Ecto neural progenitor cell (in vitro differentiated cells): ENCODE measurements around the gene HEATR5A.

Experiments
- DNase-seq: peaks from one replicate; pipeline ENCODE4 v3.0.0-alpha.2; 2018; ENCODE audit warnings: low spot score

The HEATR5A gene

GRCh38 chr14:31425905-31426304 lies 5.6 kb upstream of the HEATR5A start:
- DNase-seq: no peak

- DNase-seq: no peak
These were observed 850 bp upstream of the HEATR5A start for GRCh38 chr14:31421200-31421599.

GRCh38 chr14:31419967-31420318 lies 407 bp downstream of the HEATR5A start:
- peak; percentile 85 for DNase-seq

GRCh38 chr14:31419179-31419966 lies 977 bp downstream of the HEATR5A start:
- DNase-seq: no peak

DNA sequence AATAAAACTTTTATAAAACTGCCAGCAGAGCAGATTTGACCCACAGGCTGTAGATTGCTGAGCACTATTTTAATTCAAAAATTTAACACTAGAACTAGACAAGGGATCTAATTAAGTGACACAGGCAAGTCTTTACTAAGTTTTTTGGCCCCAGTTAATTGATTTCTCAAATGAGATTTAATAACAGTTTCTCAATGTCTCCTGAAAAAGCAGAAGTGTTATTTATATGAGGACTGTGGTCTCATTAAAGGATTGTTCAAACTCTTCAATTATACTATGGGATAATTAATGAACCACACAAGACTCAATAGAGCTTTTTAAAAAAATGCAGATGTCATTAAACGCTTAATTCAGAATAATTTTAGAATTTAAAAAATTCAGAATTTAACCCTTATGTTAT lies 1.9 kb downstream of the HEATR5A start:
- DNase-seq: no peak

DNA sequence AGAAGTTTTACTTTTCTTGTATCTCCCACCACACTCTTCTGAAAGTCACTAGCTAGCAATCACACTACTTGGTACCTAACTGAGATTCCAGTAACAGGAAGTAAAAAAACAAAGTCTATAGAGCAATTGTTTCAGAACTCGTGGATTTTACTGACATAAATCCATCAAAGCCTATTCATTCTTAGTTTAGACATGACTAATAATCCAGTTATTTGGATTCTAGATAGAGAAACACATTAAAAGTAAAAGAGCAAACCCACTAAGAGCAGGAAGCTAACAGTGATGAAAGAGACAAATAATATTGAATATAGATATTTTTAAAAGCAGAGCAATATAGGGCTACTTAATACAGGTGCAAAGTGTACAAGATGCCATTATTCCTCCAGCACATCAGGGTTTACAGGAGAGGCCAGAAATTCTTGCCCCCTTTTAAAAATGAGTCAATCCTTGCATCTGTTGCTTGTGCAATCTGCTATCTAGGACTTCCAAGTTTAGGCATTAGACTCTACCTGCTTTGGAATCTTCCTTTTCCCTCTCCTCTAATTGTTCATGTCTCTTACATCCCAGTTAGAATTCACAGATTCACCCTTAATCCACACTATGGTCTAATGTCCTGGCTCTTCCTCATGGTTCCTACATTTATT lies 6.0 kb downstream of the HEATR5A start:
- DNase-seq: no peak

GRCh38 chr14:31411218-31411727 lies 9.1 kb downstream of the HEATR5A start:
- no peak for DNase-seq

DNA sequence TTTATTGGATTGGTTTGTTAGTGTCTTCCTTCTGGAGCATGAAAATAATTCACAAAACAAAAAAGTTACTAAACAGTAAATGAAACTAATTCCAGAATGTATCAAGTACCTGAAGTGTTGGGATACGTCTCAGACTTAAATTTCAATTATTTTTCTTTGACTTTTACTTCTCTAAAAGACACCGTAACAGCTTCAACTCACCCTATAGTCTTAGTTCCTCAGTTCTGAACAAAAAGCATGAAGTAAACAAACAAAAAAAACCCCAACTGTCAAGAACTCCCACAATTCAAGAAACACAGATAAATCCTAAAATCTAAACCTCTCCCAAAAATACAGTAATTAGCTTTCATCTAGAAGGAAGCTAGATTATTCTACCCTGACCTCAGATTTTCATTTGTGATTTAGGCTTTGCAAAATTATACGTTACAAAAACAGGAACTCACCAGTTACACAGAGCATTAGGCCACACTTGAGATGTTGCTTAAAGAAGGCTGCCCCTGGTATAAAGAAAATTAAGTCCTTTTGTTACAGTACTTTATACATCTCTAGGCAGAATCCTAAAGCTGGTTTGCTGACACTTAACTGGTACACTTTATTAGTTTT lies 10.2 kb downstream of the HEATR5A start:
- no peak for DNase-seq

- DNase-seq: no peak
These were observed 11.9 kb downstream of the HEATR5A start for GRCh38 chr14:31408421-31408820.

DNA sequence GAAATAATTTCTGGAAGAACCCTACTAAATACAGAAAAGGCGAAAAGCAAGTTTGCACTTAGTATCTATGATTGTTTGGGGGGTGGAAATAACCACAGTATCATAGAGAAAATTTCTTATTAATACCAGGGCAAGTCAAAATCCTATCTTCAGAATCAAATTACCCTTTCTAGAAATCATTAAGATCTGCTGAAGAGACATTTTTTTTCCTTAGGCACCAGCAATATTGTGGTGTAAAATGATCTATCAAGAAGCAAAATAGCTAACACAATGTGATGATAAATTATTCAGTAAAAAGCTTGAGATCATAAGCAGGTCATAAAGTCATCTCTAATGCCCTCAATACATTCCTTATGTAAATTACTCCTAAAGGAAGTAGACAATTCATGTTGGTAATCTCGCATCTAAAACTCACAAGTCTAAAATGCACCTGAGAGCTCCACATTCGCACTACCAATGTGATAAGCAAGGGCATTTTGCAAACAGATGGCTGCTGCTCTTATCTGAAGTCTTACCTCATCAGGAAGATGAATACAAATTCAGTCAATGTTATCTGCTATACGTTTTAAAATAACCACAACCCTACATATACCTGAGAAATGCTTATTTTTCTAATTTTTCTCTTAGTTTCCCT lies 14.6 kb downstream of the HEATR5A start:
- no peak for DNase-seq

DNA sequence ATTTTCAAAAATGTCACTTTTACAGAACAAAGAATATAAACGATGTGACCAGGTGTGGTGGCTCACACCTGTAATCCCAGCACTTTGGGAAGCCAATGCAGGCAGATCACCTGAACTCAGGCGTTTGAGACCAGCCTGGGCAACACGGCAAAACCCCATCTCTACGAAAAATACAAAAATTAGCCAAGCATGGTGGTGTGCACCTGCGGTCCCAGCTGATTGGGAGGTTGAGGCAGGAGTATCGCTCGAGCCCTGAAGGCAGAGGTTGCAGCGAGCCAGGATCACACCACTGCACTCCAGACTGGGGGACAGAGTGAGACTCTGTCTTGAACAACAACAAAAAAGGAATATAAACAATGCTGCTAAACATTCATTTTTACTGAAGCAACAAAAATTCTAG lies 15.2 kb downstream of the HEATR5A start:
- no peak for DNase-seq

- no peak for DNase-seq
These were observed 16.6 kb downstream of the HEATR5A start for GRCh38 chr14:31403707-31404106.

DNA sequence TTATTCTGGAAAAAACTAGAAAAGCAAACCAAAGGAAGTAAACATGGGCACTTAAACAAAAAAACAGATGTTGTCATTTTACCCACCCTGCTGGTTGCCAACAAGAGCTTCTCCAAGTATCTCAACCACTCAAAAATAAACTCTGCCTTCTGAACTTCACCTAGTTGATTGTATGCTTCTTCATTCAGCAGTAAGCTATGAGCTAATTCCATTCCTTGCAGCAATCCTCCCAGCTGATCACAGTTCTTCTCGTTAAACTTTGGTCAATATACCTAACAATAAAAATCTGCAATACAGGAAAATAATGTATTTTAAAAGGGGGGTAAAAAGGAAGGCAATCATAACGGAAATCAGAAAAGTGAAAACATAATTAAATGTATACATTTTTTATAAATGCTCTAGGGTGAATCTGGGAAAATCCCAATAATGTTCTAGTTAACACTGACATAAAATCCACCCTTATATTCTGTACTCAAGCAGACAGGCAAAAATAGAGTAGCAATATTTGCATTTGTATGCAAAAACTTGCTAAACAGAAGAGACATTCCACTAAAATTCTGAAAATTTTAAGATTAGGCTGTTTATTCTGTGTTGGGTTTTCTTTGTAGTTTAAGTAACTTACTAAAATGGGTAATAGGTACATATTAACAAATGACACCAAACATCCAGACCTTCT lies 17.4 kb downstream of the HEATR5A start:
- DNase-seq: no peak

- no peak for DNase-seq
These were observed 18.9 kb downstream of the HEATR5A start for GRCh38 chr14:31401369-31401932.

DNA sequence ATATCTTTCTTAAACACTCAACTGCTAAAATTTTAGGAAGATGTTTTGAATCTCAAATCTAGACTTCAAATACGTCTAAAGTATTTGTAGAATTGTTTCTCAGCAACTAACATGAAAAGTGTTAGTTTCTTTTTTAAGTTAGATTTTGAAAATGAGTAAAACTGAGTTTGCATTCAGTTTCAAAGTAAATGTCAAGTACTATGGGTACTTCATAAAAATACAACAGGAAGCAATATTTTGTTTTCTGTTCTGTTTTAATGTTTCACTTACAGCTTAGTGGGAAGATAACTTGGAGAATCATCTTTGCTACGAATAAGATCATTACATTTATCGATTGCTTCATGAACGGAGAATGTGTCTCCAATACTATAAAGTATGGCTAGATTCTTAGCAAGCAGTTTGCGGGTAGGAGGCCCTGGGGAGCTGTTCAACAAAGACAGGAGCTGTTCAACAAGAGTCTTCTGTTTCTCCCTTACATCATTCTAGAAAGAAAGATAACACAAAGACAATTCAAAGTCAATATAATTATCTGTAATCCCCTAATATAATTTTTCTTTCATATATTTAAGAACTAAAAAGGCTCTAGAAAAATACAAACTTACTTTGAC lies 20.2 kb downstream of the HEATR5A start:
- DNase-seq: no peak

- no peak for DNase-seq
These were observed 24.7 kb downstream of the HEATR5A start for GRCh38 chr14:31395572-31396205.

- DNase-seq: no peak
These were observed 25.2 kb downstream of the HEATR5A start for GRCh38 chr14:31395119-31395518.

GRCh38 chr14:31391977-31392503 lies 28.3 kb downstream of the HEATR5A start:
- DNase-seq: no peak

DNA sequence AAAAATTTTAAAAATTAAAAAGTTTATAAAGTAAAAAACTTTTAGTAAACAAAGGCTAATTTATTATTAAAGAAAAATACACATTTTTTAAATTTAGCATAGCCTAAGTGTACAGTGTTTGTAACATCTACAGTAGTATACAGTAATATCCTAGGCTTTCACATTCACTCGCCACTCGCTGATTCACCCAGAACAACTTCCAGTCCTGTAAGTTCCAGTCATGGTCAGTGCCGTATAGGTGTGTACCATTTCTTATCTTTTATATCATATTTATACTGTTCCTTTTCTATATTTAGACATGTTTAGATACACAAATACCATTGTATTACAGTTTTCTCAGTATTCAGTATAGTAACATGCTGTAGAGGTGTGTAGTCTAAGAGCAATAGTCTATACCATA lies 28.9 kb downstream of the HEATR5A start:
- DNase-seq: no peak

DNA sequence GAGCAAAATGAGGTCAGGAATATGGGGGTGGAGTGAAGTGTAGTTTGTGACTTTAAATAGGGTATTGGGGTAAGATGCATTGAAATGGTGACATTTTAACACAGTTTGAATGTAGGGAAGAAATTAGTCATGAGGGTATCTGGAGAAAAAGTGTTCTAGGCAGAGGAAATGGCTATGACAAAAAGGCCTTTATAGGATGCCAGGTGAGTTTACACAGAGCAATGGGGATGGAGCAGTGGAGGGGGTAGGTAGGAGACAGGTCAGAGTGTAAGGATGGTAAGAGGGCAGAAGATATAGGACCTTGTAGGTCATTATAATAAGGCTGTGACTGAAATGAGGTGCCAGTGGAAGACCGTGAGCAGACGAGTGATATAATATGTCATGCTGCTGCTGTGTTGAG lies 30.4 kb downstream of the HEATR5A start:
- no peak for DNase-seq
